Epithelial cell of proximal tubule (primary cell): ENCODE results near the gene ZNF865. TPM values are rescaled to one million over a fixed set of nuclear protein-coding genes. Genes with fewer than 3 reads are reported as not detected.

Experiments
- DNase-seq: peaks from one replicate; pipeline ENCODE4 v3.0.0-alpha.2; 2011; ENCODE audit warnings: low read depth
- H3K4me3 ChIP-seq: 2 replicates; pipeline ENCODE4 v1.5.1; 2011; ENCODE audit warnings: low read depth, mild to moderate bottlenecking, low read length
- total RNA-seq: library from RNA; depleted of rRNA; stranded (reverse); fragments of >200 nt; gene quantifications from 2 replicates; pipeline ENCODE4 v1.2.3, GENCODE V29; 2015
- TF ChIP-seq, protein P1 (sequence below): conservative IDR thresholded peaks from 2 replicates; pipeline ENCODE4 v1.5.1; 2012; ENCODE audit warnings: low read depth, mild to moderate bottlenecking, low read length

The ZNF865 gene
- total RNA-seq, 1 donor from 2014 or later, result 6.2 TPM

DNA sequence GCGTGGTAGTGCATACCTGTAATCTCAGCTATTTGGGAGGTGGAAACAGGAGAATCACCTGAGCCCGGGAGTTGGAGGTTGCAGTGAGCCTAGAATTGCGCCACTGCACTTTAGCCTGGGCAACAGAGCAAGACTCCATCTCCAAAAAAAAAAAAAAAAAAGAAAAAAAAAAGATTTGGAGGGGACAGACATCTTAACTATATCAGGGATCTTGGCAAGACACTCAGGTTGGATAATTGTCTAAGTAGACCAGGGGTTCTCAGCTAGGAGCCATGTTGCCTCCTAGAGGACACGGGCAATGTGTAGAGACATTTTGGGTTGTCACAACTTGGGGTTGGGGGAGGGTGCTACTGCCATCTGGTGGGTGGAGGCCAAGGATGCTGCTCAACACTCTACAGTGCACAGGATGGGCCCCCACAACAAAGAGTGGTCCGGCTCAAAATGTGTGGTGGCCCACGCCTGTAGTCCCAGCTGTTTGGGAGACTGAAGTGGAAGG lies 33.5 kb downstream of the ZNF865 start:
- H3K4me3 ChIP-seq, result no peak overlapping the region
- TF ChIP-seq, protein P1, sequence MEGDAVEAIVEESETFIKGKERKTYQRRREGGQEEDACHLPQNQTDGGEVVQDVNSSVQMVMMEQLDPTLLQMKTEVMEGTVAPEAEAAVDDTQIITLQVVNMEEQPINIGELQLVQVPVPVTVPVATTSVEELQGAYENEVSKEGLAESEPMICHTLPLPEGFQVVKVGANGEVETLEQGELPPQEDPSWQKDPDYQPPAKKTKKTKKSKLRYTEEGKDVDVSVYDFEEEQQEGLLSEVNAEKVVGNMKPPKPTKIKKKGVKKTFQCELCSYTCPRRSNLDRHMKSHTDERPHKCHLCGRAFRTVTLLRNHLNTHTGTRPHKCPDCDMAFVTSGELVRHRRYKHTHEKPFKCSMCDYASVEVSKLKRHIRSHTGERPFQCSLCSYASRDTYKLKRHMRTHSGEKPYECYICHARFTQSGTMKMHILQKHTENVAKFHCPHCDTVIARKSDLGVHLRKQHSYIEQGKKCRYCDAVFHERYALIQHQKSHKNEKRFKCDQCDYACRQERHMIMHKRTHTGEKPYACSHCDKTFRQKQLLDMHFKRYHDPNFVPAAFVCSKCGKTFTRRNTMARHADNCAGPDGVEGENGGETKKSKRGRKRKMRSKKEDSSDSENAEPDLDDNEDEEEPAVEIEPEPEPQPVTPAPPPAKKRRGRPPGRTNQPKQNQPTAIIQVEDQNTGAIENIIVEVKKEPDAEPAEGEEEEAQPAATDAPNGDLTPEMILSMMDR, result peak; percentile 68
- DNase-seq, result no peak

DNA sequence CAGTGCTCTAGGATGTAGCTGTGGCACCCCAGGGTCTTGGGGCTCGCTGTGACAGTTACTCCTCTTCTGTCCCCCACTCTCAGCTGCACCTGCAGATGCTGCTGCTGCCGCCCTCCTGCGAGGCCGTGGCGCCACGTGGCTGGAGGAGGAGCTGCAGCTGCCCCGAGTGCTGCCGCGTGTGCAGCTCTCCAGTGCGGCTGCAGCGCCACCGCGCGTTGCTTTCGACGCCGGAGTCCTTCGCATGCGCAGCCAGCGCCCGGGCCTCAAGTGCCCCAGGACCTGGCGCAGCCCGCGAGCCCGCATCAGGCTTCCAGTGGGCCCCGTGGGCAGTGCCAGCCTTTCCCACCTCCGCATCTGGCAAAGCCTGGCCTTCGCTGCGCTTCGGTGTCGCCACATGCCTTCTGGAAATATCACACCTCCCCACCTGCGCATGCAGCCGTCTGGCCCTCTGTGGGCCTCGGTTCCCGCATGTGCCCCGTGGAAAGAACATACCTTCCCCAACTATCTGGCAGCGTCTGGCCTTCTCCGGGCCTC lies 34.7 kb downstream of the ZNF865 start:
- DNase-seq, result no peak
- H3K4me3 ChIP-seq, result peak overlapping the region; percentile 85
- TF ChIP-seq, protein P1, result peak; percentile 50

DNA sequence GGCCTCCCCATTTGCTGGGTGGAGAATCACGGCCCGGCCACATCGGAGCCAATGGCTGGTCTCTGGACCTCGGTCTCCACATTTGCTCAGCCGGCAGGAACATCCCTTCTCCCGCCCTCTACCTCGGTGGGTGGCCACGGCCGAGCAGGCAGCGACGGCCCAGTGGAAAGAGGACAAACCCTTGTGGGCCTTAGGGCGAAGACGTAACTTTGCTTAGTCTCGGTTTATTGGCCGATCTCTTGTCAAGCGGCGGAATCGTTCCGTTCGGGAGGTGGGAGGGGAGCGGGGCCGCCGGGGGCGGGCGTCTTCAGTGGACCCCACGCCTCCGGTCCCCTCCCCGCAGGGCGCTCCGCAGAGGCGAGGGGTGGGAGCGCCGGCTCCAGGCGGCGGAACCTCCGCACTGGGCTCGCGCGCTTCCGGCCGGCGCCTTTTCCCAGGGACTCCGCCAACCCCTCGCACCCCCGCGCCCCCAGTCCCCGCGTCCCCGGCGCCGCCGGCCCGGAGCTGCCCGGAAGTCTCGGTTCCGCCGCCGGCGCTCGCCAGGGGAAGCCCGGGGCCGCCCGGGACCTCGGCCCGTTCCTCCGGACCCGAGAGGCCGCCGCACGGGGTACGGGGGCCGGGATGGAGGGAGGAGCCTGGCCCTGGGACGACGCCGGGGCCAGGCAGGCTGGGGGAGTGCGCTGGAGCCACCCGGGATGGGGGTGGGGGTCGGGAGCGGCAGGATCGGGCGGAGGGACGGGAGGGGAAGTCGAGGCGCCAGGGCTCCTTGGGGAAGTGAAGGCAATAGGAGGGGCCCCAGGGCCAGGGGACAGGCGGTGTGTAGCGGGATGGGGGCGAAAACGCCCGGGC lies 35.4 kb downstream of the ZNF865 start, which contains the start of gene ZNF580:
ZNF580 (plus strand) TSS at position 426 of the 849 bp plus-strand sequence. CDS start 1,507 bp downstream, outside the sequence.
- TF ChIP-seq, protein P1, result no peak
- H3K4me3 ChIP-seq, result peak within 1 kb of the TSS; percentile 85
- no peak for DNase-seq

DNA sequence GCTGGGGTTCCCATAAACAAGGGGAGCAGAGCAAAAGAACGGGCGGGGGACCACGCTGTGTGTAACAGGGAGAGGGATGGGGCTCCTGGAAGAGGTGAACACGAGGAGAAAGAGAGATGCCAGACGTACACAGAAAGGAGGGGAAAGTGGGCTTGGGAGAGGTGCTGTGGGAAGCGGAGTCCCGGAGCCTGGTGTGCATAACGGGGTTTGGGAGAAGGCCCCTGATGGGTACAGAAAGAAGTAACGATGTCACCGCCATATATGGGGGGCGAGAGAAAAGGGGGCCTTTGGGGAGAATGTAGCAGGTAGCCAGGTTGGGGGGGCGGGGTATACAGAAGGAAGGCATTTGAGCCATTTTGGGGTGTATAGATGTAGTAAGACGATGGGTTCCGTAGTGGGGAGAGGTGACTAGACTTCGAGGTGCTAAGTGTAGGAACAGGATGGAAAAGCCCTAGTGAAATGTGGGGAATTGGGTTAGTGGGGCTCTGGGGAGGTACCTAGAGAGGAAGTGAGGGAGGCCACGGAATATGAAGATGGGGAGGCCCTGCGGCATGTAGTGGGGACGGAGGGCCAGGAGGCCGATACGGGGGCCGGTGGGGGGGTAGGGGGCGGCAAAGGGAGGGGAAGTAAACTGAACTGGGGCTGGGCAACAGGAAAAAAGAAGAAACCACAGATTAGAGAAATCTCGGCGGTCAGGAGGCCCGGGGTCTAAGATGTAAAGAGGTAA lies 36.1 kb downstream of the ZNF865 start:
- peak overlapping the region; percentile 85 for H3K4me3 ChIP-seq
- TF ChIP-seq, protein P1, result no peak
- no peak for DNase-seq

DNA sequence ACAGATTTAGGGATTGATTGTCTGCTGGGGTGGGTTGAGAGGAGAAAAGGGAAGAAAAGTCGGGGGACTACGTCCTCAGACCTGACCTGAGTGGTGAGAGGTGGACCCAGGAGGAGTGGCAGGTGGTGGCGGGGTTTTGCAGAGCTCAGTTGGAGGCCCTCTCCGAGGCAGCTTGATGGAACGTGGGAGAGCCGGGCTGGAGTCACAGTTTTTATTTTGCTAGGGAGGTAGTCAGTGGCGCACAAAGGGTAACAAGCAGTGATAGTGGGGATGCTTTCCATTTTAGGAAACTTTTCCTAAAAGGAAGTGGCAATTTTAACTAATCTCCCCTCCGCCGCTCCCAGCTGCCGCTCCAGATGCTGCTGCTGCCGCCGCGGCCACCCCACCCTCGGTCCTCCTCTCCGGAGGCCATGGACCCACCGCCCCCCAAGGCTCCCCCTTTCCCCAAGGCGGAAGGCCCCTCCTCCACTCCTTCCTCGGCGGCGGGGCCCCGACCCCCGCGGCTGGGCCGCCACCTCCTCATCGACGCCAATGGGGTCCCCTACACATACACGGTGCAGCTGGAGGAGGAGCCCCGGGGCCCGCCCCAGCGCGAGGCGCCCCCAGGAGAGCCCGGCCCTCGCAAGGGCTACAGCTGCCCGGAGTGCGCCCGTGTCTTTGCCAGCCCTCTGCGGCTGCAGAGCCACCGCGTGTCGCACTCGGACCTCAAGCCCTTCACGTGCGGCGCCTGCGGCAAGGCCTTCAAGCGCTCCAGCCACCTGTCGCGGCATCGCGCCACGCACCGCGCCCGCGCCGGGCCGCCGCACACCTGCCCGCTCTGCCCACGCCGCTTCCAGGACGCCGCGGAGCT lies 36.9 kb downstream of the ZNF865 start:
- peak overlapping the region; percentile 85 for H3K4me3 ChIP-seq
- TF ChIP-seq, protein P1, result no peak
- no peak for DNase-seq
